HL-60 (cell line): ENCODE measurements around the gene WARS2.
A peak's percentile ranks its signal among the peaks of the same experiment; 100 is the strongest.

Experiments used
- DNase-seq, 2 experiments: peaks; one replicate each; pipeline ENCODE4 v3.0.0-alpha.2; 2010 to 2020; ENCODE audit warnings: low read depth in 1 of 2, low spot score in 1 of 2
- H3K27ac ChIP-seq: fragments of 250-450 bp; sonication (Bioruptor Pico); replicated peaks from 2 replicates; pipeline ENCODE4 v1.5.1; 2020; ENCODE audit warnings: mild to moderate bottlenecking, moderate library complexity
- H3K27me3 ChIP-seq: fragments of 250-450 bp; sonication (Bioruptor Pico); 2 replicates; pipeline ENCODE4 v1.5.1; 2021; ENCODE audit warnings: mild to moderate bottlenecking, moderate library complexity; ENCODE audit not compliant: insufficient read depth, poor library complexity, severe bottlenecking
- H3K4me3 ChIP-seq: replicated peaks from 2 replicates; pipeline ENCODE4 v1.5.1; 2011; ENCODE audit warnings: mild to moderate bottlenecking, control low read depth, low read length; ENCODE audit not compliant: insufficient read depth
- GABPA ChIP-seq: IDR thresholded peaks from 2 replicates; pipeline ENCODE4 v1.6.1; 2012; ENCODE audit warnings: low read depth
- POLR2AphosphoS5 ChIP-seq: IDR thresholded peaks from 2 replicates; pipeline ENCODE4 v1.6.1; 2012; ENCODE audit warnings: low read depth
- SPI1 ChIP-seq: IDR thresholded peaks from 2 replicates; pipeline ENCODE4 v1.6.1; 2012; ENCODE audit warnings: low read depth, mild to moderate bottlenecking, borderline replicate concordance
- TF ChIP-seq, protein P1 (sequence below): IDR thresholded peaks from one replicate; pipeline ENCODE4 v1.5.1; 2011; ENCODE audit warnings: low read length, control low read depth, inconsistent platforms; ENCODE audit not compliant: insufficient read depth
- TF ChIP-seq, protein P2 (sequence below): IDR thresholded peaks from 2 replicates; pipeline ENCODE4 v1.6.1; 2012; ENCODE audit warnings: low read depth; ENCODE audit not compliant: insufficient replicate concordance

The WARS2 gene

DNA sequence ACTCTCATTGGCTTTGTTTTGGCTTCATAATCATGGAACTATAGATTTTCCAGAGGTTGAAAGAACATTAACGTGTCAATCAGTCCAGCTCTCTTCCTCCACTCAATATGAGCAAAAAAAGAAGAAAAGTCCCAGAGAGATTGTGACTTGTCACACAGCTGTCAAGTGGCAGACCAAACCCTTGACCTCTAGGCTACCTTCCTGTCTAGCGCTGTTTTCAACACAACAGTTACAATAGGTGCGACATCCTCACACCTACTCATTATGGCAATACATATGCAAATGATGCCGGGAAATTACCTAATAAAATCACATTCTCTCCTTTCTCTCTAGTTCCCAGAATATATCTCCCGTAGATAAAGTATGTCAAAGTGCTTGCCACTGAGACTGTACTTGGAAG, 1.1 kb downstream of the WARS2 start:
- DNase-seq = no peak
- H3K27ac ChIP-seq = peak overlapping the region; percentile 97
- TF ChIP-seq, protein P1, sequence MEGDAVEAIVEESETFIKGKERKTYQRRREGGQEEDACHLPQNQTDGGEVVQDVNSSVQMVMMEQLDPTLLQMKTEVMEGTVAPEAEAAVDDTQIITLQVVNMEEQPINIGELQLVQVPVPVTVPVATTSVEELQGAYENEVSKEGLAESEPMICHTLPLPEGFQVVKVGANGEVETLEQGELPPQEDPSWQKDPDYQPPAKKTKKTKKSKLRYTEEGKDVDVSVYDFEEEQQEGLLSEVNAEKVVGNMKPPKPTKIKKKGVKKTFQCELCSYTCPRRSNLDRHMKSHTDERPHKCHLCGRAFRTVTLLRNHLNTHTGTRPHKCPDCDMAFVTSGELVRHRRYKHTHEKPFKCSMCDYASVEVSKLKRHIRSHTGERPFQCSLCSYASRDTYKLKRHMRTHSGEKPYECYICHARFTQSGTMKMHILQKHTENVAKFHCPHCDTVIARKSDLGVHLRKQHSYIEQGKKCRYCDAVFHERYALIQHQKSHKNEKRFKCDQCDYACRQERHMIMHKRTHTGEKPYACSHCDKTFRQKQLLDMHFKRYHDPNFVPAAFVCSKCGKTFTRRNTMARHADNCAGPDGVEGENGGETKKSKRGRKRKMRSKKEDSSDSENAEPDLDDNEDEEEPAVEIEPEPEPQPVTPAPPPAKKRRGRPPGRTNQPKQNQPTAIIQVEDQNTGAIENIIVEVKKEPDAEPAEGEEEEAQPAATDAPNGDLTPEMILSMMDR = no peak
- TF ChIP-seq, protein P2, sequence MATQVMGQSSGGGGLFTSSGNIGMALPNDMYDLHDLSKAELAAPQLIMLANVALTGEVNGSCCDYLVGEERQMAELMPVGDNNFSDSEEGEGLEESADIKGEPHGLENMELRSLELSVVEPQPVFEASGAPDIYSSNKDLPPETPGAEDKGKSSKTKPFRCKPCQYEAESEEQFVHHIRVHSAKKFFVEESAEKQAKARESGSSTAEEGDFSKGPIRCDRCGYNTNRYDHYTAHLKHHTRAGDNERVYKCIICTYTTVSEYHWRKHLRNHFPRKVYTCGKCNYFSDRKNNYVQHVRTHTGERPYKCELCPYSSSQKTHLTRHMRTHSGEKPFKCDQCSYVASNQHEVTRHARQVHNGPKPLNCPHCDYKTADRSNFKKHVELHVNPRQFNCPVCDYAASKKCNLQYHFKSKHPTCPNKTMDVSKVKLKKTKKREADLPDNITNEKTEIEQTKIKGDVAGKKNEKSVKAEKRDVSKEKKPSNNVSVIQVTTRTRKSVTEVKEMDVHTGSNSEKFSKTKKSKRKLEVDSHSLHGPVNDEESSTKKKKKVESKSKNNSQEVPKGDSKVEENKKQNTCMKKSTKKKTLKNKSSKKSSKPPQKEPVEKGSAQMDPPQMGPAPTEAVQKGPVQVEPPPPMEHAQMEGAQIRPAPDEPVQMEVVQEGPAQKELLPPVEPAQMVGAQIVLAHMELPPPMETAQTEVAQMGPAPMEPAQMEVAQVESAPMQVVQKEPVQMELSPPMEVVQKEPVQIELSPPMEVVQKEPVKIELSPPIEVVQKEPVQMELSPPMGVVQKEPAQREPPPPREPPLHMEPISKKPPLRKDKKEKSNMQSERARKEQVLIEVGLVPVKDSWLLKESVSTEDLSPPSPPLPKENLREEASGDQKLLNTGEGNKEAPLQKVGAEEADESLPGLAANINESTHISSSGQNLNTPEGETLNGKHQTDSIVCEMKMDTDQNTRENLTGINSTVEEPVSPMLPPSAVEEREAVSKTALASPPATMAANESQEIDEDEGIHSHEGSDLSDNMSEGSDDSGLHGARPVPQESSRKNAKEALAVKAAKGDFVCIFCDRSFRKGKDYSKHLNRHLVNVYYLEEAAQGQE = no peak
- TF ChIP-seq SPI1 = no peak
- TF ChIP-seq POLR2AphosphoS5 = no peak
- no peak for TF ChIP-seq GABPA

DNA sequence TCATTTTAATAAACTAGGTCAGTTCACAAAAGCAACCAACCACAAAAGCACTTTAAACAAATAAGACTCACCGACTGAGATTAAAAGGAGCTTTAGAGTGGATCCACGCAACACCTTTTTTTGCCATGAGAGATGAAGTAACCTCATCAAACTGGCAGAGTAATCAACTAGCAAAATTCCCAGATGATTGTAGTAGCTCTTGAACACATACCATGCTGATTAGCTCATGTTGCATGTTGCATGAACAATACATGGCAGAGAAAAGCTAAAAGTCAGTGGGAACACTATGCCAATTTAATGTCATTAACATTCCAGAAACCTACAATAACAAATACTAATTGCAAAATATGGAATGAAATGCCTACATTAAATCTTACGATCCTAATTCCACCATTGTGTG, 4.1 kb downstream of the WARS2 start:
- H3K4me3 ChIP-seq = no peak overlapping the region
- no peak overlapping the region for H3K27ac ChIP-seq
- no peak for TF ChIP-seq GABPA
- TF ChIP-seq, protein P2 = no peak
- TF ChIP-seq SPI1 = no peak
- no peak for DNase-seq
- no peaks in the 10 kb centered on the region for H3K27me3 ChIP-seq

More for the DNA sequence above, 1.1 kb downstream of the WARS2 start:
- Histone ChIP-seq H3K4me3 (peak overlapping the region; percentile 57), H3K27me3 (no peaks in the 10 kb centered on the region)

DNA sequence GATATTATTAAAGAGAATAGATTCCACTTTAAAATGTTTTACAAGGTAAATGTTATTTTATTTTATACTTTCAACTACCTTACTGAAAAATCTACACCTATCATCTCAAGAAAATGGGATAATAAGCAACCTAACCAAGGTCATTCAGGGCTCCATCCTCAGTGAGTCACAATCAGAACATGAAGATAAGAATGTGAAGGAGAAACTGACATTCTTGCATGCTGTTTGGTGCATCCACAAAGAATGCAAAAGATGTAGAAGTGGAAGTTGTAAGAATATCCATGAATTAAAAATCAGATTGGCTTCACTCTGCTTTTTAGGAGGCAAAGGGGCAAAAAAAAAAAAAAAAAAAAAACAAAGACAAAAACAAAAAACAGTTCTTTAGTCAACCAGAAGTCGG, 6.5 kb downstream of the WARS2 start:
- Histone ChIP-seq H3K27ac (no peak overlapping the region), H3K4me3 (no peak overlapping the region), H3K27me3 (no peaks in the 10 kb centered on the region)
- DNase-seq = no peak
- no peak for TF ChIP-seq POLR2AphosphoS5
- TF ChIP-seq SPI1 = no peak
- TF ChIP-seq, protein P2 = no peak
- TF ChIP-seq GABPA = no peak
- TF ChIP-seq, protein P1 = no peak

DNA sequence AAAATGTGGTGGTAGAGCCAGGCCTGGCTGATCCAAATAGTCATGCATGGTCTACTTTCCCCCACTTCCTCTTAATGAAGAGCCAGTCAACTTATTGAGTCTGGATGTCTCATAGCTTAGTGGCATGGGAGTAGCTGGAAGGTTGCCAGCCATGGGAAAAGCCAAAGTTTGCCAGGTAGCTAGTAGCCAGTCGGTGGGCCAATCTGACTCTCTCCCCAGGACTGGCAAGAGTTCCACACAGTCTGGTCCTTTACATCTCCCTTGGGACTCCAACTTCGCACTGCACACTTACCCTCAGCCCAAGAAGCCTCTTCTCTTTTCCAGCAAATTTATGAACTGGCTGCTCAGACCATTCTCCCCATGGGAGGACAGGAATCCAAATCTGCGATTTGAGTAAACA, 8.3 kb downstream of the WARS2 start:
- DNase-seq = no peak
- no peak overlapping the region for H3K27ac ChIP-seq
- no peaks in the 10 kb centered on the region for H3K27me3 ChIP-seq
- no peak overlapping the region for H3K4me3 ChIP-seq
- TF ChIP-seq, protein P1 = no peak
- TF ChIP-seq SPI1 = peak; percentile 52; the same call in 1 of the 2 replicates
